Melanocyte of skin (primary cell): ENCODE results near the gene GRIN3B. TPM values are rescaled to one million over a fixed set of nuclear protein-coding genes. Genes with fewer than 3 reads are reported as not detected.

Experiments
- small RNA-seq, 2 donors: library from RNA; depleted of rRNA; stranded (forward); fragments of <200 nt; gene quantifications; one replicate each; pipeline ENCODE3, GENCODE V24; 2012
- total RNA-seq, 2 donors: library from RNA; depleted of rRNA; stranded (reverse); fragments of >200 nt; gene quantifications; 2 replicates each; pipeline ENCODE4 v1.2.3, GENCODE V29; 2012

GRIN3B gene, protein sequence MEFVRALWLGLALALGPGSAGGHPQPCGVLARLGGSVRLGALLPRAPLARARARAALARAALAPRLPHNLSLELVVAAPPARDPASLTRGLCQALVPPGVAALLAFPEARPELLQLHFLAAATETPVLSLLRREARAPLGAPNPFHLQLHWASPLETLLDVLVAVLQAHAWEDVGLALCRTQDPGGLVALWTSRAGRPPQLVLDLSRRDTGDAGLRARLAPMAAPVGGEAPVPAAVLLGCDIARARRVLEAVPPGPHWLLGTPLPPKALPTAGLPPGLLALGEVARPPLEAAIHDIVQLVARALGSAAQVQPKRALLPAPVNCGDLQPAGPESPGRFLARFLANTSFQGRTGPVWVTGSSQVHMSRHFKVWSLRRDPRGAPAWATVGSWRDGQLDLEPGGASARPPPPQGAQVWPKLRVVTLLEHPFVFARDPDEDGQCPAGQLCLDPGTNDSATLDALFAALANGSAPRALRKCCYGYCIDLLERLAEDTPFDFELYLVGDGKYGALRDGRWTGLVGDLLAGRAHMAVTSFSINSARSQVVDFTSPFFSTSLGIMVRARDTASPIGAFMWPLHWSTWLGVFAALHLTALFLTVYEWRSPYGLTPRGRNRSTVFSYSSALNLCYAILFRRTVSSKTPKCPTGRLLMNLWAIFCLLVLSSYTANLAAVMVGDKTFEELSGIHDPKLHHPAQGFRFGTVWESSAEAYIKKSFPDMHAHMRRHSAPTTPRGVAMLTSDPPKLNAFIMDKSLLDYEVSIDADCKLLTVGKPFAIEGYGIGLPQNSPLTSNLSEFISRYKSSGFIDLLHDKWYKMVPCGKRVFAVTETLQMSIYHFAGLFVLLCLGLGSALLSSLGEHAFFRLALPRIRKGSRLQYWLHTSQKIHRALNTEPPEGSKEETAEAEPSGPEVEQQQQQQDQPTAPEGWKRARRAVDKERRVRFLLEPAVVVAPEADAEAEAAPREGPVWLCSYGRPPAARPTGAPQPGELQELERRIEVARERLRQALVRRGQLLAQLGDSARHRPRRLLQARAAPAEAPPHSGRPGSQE
- under 1 TPM in 1 of 2 donors, not detected in 1; under 0.01 TPM for total RNA-seq

DNA sequence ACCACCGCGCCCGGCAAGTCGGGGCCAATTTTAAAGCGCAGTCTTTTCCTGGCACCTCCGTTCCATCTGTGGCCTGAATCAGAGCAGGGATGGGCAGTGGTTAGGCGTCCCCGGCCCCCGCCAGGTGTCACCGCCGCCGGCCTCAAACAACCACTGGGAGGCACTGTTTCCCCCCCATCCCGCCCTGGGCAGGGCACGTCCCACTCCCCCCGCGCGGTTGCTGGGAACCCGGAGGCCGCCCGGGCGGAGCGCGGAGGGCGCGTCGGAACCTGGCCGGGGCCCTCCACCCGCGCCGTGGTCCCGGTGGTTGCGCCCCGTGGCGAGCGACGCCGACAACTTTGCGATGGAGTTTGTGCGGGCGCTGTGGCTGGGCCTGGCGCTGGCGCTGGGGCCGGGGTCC, at the start of gene GRIN3B:
Gene GRIN3B, plus strand, starts transcription at position 325 of the 400 bp plus-strand sequence. Its CDS starts 19 bp downstream, at position 344.

DNA sequence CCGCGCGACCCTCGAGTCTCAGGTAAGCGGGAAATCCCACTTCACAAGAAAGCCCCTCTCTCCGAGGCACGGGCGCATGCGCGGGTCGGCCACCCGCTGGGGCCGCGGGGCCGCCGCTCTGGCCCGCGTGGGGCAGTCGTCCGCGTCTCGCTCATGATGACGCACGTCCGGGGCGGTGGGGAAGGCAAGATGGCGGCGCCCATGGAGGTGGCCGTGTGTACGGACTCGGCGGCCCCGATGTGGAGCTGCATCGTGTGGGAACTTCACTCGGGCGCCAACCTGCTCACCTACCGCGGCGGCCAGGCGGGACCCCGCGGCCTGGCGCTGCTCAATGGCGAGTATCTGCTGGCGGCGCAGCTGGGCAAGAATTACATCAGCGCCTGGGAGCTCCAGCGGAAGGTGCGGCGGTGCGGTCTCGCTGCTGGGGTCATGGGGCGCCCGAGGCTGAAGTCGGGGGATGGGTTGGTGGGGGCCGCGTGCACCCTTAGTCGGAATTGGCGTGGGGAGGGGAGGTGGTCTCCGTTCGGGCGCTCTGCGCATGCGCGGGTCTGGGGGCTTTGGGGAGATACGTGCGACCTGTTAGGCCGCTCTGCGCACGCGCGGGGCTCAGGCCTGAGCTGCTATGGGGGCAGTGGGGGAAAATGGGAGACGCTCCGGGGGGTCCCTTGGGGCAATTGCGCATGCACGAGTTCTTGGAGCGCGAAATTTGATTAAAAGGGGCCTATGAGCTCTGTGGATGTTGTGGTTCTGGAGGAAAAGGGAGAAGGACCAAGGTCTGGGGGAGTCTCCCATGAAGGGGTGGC, 15.9 kb upstream of the GRIN3B start, which contains the start of gene WDR18:
Gene WDR18, plus strand, starts transcription at position 181 of the 803 bp plus-strand sequence. Its CDS starts 9 bp downstream, at position 190.

DNA sequence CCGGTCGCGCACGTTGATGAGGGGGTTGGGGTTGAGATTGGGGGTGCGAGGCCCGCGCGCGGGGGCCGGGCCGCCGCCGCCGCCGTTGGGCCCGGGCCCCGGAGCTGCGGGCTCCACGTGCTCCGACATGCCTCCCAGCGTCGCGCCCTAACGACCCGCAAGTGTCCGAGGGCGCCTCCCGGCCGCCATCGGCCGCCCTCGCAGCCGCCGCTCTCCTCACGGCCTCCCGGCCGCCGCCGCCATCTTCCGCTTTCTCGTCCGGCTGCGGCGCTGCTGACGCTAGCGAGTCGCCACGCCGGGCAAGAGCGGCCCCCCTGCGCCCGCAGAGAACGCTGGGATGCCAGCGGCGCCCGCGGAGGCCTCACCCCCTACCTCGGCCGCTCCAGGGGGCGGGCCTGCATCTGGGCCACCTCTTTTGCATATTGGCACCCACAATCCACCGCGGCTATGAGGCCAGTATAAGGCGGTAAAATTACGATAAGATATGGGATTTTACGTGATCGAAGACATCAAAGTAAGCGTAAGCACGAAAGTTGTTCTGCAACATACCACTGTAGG, 20.7 kb downstream of the GRIN3B start, which contains the start of gene TMEM259:
Gene TMEM259, minus strand, starts transcription at position 256 of the 558 bp plus-strand sequence. Its CDS starts 127 bp downstream, at position 129.

DNA sequence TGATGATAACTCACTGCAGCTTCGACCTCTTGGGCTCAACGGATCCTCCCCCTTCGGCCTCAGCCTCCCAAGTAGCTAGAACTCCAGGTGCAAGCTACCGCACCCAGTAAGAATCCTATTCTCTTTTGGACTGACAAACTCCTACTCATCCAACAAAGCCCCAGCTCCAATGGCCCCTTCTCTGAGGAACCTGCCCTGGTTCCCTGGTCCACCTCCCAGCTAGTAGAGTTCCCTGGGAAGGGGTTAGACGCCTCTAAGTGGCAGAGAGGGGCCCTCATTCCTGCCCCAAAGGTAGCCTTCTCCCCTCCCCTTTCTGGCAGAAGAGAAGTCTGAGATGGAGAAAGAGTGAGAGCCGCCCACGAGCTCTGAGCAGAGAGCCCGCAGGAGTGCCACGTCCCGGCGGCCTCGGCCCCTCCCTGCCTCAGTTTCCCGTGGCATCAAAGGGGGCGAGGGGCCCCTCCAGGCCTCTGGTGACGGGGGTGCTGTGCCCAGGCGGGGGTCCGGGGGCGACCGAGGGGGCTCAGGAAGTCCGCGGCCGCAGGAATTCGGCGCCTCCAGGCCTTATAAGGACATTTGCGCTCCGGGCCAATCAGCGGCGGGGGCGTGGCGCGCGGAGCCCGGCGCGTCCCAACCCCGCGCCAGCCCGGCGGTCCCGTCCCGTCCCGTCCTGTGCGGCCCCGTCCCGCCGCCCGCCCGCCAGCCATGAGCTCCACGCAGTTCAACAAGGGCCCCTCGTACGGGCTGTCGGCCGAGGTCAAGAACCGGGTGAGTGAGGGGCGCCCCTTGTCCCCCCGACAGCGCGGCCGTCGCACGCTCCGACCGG, 26.0 kb downstream of the GRIN3B start, which contains the start of gene CNN2:
Gene CNN2, plus strand, starts transcription at position 649 of the 823 bp plus-strand sequence. Its CDS starts 54 bp downstream, at position 703.

DNA sequence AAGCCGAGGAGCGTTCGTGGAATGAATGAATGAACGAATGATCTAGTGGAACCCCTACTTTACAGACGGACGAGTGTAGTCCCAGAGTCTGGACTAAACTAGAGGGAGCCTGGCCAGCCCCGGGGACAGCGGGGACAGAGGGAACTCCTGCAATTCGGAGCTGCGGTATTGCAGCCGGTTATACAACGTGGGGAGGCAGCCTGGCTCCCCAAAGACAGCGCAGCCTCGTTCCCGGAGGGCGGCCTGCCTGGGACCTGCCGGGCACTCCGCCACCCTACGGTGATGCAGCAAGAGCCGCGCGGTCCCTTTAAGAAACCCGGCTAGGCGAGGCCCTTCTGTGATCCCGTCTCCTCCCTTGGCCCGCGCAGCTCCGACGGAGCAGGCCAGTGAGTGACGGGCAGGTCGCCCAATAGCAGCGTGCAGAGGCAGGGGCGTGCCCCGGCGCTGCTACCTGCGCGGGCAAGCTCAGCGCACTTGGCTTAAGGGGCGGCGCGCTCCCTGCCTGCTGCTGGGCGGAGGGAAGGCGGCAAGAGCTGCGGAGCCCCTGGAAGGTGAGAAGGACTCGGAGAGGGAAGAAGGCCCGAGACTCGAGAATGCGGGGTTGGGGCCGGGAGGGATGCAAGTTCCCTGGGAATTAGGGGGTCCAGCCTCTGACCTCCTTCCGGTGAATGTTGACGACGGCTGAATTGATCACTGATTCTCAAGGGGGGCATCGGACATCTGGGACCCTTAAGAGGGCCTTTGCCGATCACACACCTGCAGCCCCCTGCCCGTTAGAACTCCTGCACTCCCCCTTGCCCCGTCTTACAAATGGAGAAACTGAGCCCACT, 39.6 kb downstream of the GRIN3B start, which contains the start of gene ABCA7:
Gene ABCA7, plus strand, starts transcription at position 462 of the 830 bp plus-strand sequence. CDS start 1,255 bp downstream, outside the sequence.

Small RNAs within 50 kb of the gene (small RNA-seq; reads per million reads assigned to genes)
- 5.3 to 25.1 reads per million in 2 donors for gene RNU6-2

Other genes starting within 250 kb of the GRIN3B start
- gene MISP, start 249.3 kb upstream of the GRIN3B start, total RNA-seq = not detected
- gene PTBP1, start 203.0 kb upstream of the GRIN3B start, total RNA-seq = 100 to 1,000 TPM; 124 to 198 TPM
- under 1 TPM in 1 of 2 donors, not detected in 1; 0.33 TPM for gene PLPPR3, start 178.5 kb upstream of the GRIN3B start, total RNA-seq
- not detected for gene AZU1, start 172.6 kb upstream of the GRIN3B start, total RNA-seq
- gene PRTN3, start 159.4 kb upstream of the GRIN3B start, total RNA-seq = not detected
- not detected for gene ELANE, start 148.1 kb upstream of the GRIN3B start, total RNA-seq
- under 1 TPM in 1 of 2 donors, not detected in 1; 1.00 TPM for gene CFD, start 140.8 kb upstream of the GRIN3B start, total RNA-seq
- 10 to 100 TPM; 22.4 to 23.0 TPM for gene MED16, start 107.2 kb upstream of the GRIN3B start, total RNA-seq
- gene RNU6-9, start 106.9 kb upstream of the GRIN3B start, total RNA-seq = not detected
- gene R3HDM4, start 87.2 kb upstream of the GRIN3B start, total RNA-seq = 10 to 100 TPM; 20.6 to 23.3 TPM
- gene KISS1R, start 83.1 kb upstream of the GRIN3B start, total RNA-seq = not detected
- gene ARID3A, start 74.4 kb upstream of the GRIN3B start, total RNA-seq = 10 to 100 TPM; 11.0 to 12.0 TPM
- 10 to 100 TPM; 60.6 to 65.3 TPM for gene WDR18, start 16.1 kb upstream of the GRIN3B start, total RNA-seq
- gene TMEM259, start 20.7 kb downstream of the GRIN3B start, total RNA-seq = 100 to 1,000 TPM; 109 to 124 TPM
- not detected for gene RNU6-2, start 21.1 kb downstream of the GRIN3B start, total RNA-seq
- gene CNN2, start 26.2 kb downstream of the GRIN3B start, total RNA-seq = 10 to 100 TPM; 22.0 to 48.6 TPM
- gene ABCA7, start 39.7 kb downstream of the GRIN3B start, total RNA-seq = 10 to 100 TPM in 1 of 2 donors, 1 to 10 TPM in 1; 9.0 to 14.8 TPM
- 1 to 10 TPM in 1 of 2 donors, under 1 TPM in 1; 0.69 to 4.0 TPM for gene ARHGAP45, start 66.7 kb downstream of the GRIN3B start, total RNA-seq
- gene POLR2E, start 95.0 kb downstream of the GRIN3B start, total RNA-seq = 100 to 1,000 TPM in 1 of 2 donors, 10 to 100 TPM in 1; 69.2 to 110 TPM
- gene GPX4, start 103.6 kb downstream of the GRIN3B start, total RNA-seq = 100 to 1,000 TPM; 109 to 195 TPM
- gene SBNO2, start 173.8 kb downstream of the GRIN3B start, total RNA-seq = 10 to 100 TPM; 63.7 to 63.9 TPM
- 10 to 100 TPM; 50.9 to 58.9 TPM for gene STK11, start 205.4 kb downstream of the GRIN3B start, total RNA-seq
- gene CBARP, start 237.6 kb downstream of the GRIN3B start, total RNA-seq = 1 to 10 TPM; 2.4 to 3.3 TPM
- 10 to 100 TPM; 19.6 to 31.0 TPM for gene ATP5F1D, start 241.3 kb downstream of the GRIN3B start, total RNA-seq
- 10 to 100 TPM in 1 of 2 donors, 1 to 10 TPM in 1; 9.3 to 12.3 TPM for gene MIDN, start 248.2 kb downstream of the GRIN3B start, total RNA-seq